Stimulated activated CD8-positive, alpha-beta memory T cell treated with anti-CD3 and anti-CD28 coated beads, Interleukin-4, amount 100 ng/mL, for 4 hours (primary cell): Measurements from ENCODE around the gene SLC26A6.

Source experiments
- DNase-seq, 2 donors: peaks; one replicate each; pipeline ENCODE4 v3.0.0-alpha.2; 2020; ENCODE audit warnings: low read depth in 2 of 2, low spot score in 1 of 2

SLC26A6 gene

DNA sequence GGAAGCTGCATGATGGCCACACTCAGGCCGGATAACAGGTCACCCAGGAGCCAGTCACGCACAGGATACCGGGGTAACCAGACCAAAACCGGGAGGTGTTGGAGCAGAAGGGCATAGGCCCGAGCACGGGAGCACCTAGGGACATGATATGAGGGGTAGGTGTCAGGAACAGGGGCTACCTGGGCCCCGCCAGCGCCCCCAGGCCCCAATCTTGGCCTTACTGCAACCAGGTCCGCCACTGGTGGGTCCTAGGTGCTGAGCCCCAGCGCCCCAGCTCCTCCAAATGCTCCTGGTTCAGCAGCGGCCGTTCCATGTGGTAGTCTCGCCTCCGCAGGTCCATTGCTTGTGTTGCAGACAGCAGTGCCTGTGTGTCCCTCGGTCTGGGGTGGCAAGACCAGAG lies 2.0 kb downstream of the SLC26A6 start:
- no peak for DNase-seq

DNA sequence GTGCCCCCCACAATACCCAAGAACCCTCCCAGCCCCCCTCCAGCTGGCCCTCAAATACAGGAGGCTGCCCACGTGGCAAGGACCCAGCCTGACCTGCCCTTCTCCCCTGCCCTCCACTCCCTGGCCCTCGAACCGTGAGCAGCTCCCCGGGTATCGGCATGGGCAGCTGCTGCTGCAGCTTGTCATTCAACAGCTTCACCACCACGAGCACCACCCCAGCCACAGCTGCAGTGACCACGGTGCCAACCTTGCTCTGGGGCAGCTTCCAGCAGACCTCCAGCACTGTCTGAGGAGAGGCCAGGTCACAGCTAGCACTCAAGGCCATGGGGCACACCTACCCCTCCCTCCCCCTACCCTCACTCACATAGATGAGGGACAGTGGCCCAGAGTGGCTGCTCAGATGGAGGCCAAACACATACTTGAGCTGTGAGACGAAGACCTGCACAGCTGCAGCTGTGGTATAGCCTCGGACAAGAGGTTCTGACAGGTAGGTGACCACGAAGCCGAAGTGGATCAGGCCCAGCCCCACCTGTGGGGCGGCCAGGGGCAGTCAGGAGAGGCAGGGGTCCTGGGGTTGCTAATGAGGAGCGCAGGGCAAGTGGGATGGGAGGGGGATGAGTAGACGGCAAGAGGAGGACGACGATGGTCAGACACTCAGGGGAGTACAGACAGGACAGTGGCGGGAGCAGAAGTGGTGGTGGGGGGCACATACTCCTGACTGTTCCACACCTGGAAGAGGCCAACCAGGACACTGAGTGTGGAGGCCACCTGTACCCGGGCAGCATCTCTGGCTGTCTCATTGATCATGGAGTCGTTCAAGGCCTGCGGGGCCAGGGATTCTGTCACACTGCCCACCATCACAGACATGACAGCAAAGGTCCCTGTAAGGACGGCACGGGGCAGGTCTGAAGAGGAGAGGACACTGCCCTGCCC lies 3.5 kb downstream of the SLC26A6 start:
- no peak for DNase-seq

DNA sequence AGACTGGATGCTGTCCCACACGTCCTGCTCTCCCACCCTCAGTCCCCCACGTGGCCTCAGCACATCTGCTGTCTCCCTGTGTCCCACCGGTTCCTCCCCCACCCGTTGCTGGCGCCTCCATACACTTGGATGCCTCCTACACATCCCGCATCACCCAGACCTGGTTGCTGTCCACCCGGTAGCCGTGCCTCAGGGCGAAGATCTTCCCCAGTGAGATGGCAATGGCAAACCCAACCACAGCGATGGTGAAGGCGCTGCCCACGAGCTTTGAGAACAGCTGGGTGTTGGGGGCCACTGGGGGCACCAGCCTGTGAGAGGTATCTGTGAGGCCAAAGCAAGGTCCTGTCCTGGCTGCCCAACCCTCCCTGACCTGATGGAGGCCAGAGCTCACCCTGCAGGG lies 4.4 kb downstream of the SLC26A6 start:
- DNase-seq, result no peak

DNA sequence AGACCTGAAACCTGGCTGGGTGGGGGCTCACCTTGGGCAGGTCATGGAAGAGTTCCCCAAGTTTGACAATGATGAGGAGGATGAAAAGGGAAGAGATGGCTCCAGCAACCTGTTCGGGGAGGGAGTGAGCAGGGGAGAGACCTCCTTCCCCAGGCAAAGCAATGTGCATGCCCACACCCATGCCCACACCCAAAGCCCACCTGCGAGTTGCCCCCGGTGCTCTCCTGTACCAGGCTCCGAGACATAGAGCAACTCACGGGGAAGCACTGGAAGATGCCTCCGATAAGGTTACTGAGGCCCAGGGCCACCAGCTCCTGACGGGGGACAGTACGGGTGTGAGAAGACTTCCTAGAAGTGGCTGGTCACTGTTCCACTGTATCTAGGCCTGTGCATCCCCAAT lies 4.9 kb downstream of the SLC26A6 start:
- no peak for DNase-seq

DNA sequence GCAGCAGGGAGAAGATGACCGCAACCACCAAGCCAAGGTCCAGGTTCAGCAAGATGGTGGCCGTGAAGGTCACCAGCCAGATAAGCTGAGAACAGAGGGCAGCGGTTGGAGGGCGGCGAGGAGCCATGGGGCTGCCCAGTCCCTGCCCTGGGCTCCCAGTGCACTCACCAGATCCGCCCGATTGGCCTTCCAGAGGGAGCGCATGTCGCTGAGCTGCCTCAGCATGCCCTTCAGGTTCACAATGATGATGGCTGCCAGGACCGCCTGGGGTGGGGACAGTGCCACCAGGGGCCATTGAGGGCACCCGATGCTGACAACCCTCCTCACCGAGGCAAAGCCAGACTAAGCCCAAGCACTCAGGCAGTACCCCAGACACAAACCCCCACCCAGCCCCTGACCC lies 5.4 kb downstream of the SLC26A6 start:
- DNase-seq, result no peak

DNA sequence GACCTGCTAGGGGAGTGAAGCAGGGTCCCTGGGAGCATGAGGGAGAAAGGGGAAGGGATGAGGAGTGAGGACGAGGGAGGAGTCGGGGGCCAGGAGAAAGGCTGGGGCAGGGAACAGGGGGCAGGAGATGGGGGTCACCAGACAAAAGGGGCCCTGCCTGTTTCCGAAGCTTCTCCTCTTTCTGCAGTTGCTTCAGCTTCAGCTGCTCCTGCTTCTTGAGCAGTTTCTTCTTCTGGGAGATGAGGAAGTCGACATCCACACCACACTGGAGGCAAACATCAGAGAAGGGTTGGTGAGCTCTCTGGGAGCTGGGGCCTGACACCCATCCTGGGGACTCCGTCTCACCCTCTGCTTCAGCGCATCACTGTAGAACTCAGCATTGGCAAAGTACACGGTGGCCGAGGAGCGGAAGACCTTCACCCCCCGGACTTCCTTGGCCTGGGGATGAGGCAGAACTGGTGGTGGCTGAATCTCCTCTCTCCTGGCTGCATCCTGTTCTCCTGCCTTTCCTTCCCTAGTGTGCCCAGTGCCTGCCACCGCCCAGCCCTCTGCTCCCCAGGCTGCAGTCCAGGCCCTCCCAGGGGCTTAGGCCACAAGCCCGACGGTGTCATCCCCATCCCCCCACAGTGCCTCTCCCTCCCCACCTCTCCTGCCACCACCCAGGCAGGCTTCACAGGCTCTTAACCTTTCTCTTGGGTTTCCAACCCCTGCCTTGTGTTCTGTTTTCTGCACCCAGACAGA lies 6.8 kb downstream of the SLC26A6 start:
- no peak for DNase-seq

DNA sequence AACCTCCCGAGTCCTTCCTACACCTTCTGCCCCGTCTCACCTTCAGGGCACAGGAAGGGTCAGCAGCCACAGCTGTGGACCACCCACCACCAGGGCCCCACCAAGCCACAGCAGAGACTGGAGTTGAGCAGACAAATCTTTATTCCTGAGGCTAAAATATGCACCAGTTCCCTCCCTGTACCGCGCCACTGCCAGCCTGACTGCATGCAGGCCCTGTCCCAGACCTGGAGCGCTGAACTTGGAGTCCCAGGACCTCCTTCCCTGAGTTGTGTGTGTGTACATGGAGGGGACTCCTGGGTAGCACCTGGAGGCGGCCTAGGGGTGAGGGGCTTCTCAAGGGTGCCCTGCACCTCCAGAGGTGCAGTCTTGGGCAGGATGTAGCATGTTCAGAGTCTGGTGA lies 9.7 kb downstream of the SLC26A6 start:
- no peak for DNase-seq

DNA sequence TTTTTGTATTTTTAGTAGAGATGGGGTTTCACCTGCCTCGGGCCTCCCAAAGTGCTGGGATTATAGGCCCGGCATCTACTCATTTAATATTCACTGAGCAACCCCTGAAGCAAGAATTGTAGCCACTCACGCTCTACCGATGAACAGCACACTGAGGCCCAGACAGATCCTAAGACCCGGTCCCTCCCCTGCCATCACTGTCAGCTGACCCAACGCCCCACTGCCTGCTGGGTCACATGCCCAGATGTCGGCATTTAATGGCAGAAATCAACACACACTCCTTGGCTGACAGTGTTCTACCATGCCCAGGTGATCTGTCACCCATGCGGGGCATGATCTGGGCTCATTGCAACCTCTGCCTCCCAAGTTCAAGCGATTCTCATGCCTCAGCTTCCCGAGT lies 10.5 kb downstream of the SLC26A6 start:
- DNase-seq, result no peak

DNA sequence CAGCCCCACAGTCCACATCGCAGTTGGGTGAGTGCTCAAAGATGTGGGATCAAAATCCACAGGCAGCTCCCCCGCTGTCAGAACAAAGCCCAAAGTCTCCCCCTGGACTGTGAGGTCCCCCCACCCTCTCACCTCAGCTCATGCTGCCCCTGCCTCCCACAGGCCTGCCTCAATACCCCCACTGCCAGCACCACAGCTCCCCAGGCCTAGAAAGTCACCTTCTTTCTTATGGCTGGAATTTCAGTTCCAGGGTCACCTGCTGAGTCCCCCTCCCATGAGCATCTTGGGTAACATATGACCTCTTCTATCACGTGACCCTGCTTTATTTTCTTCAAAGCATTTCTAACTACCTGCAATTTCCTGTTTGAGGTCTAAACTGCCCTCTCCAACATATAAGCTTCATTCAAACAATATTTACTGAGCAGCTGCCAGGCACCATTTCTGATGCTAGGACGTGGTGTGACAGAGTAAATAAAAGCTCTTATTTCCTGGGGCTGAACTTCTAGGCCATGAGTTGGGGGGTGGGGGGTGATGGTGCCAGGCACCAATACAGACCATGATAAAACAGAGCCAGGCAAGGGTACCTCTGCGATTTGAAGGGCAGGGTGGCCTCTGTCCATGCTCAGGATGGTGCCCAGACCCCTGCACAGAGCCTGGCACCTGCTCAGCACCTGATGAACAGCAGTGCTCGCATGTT lies 11.3 kb downstream of the SLC26A6 start:
- DNase-seq, result no peak

DNA sequence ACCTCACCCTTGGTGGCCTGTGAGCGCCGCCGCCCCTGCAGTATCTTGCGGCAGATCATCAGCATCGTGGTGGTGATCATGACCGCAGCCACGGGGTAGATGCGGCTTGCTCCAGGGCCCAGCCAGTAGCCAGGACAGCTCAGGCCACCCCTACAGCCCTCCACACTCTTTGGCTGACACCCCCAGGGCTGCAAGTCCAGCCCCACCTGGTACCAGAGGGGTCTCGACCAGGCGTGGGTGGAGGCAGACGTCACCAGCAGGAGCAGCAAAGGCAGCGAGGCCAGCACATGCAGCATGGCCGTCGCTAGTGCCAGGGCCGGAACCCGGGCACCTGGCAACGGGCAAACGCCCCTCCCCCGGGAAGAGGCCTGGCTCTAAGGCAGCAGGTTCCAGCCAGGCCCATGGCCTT lies 13.8 kb downstream of the SLC26A6 start, which contains the start of gene TMEM89:
TMEM89 (minus strand) TSS at position 309 of the 409 bp plus-strand sequence; CDS start at position 296, 13 bp downstream.
- DNase-seq, result no peak

DNA sequence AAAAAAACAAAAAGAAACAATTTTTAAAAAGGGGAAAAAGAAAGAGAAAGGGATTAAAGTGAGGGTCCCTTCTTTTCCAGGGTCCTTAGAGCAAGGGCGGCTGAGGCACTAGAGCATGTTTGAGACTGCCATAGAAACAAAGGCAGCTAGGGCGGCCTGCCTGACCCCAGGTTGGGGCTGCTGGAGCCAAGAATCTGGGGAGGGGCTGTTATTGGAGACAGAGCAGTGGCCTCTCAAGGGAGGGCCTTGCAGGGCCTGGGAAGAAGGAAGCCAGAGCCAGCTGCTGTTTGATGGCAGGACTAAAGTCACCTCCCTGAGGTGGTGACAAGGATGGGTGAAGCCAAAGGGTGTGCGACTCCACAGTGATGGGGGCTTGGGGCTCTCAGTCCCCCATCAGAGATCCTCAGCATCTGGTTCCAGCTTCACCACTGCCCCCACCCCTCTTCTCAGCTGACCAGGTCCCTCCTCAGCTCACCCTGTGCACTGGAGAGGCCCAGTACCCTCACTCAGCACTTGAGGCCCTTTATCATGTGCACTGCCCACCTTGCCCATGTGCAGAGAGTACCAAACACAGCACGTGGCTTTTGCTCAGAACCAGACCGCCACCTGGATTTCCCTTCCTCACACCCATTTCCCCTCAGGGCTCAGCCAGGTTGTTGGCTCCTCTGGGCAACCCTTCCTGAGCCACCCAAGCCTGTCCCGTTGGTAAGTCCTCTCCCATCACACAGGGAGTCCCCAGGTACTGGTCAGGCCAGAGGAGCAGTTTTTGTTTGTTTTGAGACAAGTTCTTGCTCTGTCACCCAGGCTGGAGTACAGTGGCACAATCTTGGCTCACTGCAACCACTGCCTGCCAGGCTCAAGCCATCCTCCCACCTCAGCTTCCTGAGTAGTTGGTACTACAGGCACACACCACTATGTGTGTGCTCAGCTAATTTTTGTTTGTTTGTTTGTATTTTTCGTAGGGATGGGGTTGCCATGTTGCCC lies 15.4 kb downstream of the SLC26A6 start:
- DNase-seq, result no peak

DNA sequence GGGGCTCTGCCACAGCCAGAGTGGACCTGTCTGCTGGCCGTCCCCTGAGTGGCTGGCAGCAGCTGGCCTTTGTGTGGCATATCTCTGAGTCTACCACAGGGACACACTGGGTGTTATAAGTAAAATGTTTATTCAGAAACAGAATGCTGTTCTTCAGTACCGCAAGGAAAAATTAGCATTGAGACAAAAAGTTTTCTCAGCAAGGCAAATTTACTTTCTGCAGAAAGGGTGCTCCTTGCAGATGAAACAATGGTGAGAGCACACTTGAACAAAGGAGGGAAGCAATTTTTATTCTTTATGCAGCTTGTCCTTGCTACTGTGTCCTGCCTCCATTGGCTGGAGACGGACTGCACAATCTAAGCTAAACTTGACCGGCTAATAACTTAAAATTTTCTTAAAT lies 17.7 kb downstream of the SLC26A6 start:
- DNase-seq, result no peak

DNA sequence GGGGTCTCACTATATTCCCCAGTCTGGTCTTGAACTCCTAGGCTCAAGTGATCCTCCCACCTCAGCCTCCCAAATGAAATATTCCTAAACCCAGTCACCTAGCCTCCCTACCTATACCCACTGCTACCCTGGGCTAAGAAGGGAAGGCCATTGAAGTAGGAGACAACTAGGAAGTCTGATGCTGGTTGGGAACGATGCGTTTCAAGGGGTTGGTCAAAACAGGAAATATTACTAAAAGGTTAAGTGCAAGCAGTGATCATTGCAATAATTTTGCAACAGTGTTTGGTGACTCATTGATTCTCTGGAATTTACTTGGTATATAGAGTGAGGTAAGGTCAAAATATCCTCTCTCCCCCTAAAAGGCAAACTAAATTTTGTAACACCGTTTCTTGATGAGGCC lies 21.2 kb downstream of the SLC26A6 start:
- no peak for DNase-seq

DNA sequence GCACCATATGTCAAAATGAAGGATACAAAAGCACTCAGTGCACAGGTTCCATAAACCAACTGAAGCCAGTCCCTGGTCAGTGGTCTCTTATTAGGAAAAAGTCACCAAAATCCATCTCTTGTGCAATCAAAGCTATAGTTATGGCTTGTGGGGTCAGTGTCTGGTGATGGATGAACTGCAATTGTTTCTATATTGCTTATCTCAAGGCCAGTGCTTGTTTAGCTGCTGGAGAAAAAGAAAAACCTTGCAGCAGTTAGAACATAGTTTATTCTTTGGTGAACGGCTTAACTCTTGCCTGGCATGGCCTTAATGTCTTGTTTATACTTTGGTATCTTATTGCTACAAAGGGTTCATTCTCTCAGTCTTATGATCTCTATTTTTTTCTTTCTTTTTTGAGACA lies 23.0 kb downstream of the SLC26A6 start:
- no peak for DNase-seq

DNA sequence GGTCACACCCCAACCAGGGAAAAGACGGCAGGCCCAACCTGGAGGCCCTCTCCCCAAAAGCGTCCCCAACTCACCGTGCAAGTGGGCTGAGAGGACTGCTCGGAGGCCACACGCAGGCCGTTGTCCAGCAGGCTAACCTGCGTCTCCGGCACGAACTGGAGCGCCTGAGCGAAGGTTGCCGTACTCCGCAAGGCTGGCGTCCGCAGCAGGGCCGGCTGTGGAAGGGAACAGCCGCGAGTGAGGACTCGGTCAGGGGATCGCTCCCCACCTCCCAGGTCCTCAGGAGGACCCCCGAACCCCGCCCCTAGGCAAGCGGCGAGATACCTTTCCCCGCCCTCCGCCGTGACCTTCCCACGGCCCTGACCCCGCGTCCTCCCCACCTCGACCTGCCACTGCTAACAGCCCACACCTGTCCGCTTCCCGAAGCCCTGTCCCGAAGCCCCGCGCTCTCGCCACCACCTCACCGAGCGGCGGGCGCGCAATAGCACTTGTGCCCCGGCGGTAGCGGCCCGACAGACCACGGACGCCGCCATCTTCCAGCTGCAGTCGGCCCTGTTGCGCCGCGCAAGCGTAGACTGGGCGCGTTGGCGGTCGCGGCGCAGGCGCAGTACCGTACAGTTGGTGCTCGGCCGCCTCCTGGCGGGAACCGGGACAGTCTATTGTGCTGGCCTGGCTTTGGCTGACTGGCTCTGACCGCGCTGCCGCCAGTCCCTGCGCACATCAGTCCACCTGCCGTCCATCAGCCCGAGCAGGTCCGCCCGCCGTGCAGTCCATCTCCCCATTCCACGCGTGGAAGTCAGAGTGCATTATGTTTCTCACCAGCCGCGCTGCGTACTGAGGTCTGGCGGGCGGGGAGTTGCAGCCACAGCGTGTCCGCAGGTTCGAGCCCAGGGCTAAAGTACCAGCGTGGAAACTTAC lies 25.9 kb downstream of the SLC26A6 start, which contains the start of gene UQCRC1:
UQCRC1 (minus strand) TSS at position 559 of the 918 bp plus-strand sequence; CDS start at position 533, 26 bp downstream.
- DNase-seq, result peak; percentile 78

DNA sequence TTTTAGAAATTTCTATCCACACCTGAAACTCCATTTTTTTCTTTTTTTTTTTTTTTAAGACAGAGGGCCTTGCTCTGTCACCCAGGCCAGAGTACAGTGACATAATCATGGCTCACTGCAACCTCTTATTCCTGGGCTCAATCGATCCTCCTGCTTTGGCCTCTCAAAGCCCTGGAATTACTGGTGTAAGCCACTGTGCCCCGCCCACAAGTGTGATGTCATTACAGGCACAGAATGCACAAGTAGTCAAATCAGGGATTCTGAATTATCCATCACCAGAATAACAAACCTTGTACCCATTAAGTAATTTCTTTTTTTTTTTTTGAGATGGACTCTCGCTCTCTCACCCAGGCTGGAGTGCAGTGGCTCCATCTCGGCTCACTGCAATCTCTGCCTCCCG lies 27.7 kb downstream of the SLC26A6 start:
- no peak for DNase-seq

DNA sequence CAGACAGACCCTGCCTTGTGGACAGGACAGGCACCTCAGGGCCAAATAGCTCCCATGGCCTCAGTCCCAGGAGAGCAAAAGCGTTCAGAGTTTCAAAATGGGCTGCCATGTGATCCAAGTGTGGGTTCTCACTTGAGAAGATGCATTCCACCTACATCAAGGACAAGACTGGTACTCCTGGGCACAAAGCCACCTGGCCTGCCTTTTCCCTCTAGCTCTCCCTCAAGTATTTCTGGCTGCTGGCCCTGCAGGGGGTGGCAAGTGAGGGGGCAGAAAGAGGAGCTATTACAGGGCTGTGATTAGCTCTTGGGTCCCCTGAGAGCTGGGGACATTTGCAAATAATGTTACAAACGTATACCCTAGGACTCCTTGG lies 33.7 kb downstream of the SLC26A6 start:
- DNase-seq, result no peak

DNA sequence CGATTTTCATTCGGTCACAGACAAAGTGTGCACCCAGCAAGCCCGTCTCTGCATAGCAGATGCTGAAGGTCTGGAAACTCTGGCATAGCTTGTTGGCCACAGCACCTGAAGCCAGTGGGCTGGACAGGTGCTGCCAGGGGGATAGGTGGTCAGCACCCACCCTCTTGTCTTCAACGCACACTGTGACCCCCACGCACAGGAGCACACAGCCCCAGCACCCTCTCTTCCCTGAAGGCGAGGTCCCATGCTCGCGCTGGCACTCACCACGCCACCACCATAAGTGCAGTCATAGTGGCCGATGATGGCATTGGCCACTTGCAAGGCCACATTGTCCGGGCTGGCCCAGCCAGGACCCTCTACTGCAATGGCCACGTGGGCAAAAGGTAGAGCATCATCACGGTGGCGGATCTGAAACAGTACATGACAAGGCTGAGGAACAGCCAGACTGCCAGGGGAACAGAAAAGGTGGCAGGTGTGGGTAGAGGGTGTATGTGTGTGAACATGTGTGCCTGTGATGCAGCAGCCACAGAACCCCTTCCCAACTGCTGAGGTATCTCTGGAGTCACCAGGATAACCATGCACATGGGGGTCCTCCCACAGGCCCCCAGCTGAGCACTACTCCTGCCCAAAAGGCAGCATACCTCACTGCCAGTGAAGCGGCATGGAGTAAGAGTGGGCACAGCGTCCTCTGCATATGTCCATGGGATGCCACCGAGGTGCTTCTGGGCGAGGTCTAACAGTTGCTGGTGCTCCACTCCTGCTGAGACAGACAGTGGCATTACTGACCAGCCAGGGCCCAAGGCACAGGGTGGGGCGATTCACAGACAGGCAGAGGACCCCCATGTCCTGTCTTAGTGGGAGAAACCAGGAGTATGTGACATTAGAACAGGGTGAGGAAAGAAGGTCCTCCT lies 34.3 kb downstream of the SLC26A6 start:
- DNase-seq, result no peak
